Smooth muscle cell (in vitro differentiated cells): ENCODE measurements around the gene MAPT. TPM values are rescaled to one million over a fixed set of nuclear protein-coding genes. Genes with fewer than 3 reads are reported as not detected.
A peak's percentile ranks its signal among the peaks of the same experiment; 100 is the strongest.

ENCODE experiments used
- DNase-seq: peaks from one replicate; lab custom pipeline; 2025; ENCODE audit not compliant: unreplicated experiment; lab: John Stamatoyannopoulos, UW
- H2AFZ ChIP-seq: fragments of 200-600 bp; sonication (generic); 2 replicates; pipeline ENCODE4 v1.6.0; 2016; ENCODE audit warnings: antibody characterized with exemption, low read depth, mild to moderate bottlenecking
- H3F3A ChIP-seq: fragments of 200-600 bp; sonication (generic); 2 replicates; pipeline ENCODE4 v1.6.0; 2017; ENCODE audit warnings: antibody characterized with exemption, low read depth
- H3K27ac ChIP-seq: fragments of 200-600 bp; sonication (generic); 2 replicates; pipeline ENCODE4 v1.5.1; 2016; ENCODE audit warnings: low read depth, mild to moderate bottlenecking
- H3K27me3 ChIP-seq: fragments of 200-600 bp; sonication (generic); 2 replicates; pipeline ENCODE4 v1.6.1; 2016; ENCODE audit warnings: low read depth, mild to moderate bottlenecking
- H3K36me3 ChIP-seq: fragments of 200-600 bp; sonication (generic); 2 replicates; pipeline ENCODE4 v1.5.1; 2016; ENCODE audit warnings: low read depth
- H3K4me1 ChIP-seq: fragments of 200-600 bp; sonication (generic); 2 replicates; pipeline ENCODE4 v1.5.1; 2016; ENCODE audit warnings: low read depth
- H3K4me2 ChIP-seq: fragments of 200-600 bp; sonication (generic); 2 replicates; pipeline ENCODE4 v1.6.0; 2016; ENCODE audit warnings: mild to moderate bottlenecking
- H3K4me3 ChIP-seq: fragments of 200-600 bp; sonication (generic); 2 replicates; pipeline ENCODE4 v1.5.1; 2016; ENCODE audit warnings: mild to moderate bottlenecking
- H3K79me2 ChIP-seq: fragments of 200-600 bp; sonication (generic); 2 replicates; pipeline ENCODE4 v1.6.0; 2016; ENCODE audit warnings: low read depth, mild to moderate bottlenecking
- H3K9ac ChIP-seq: fragments of 200-600 bp; sonication (generic); 2 replicates; pipeline ENCODE4 v1.6.0; 2016; ENCODE audit warnings: low read depth
- H3K9me3 ChIP-seq: fragments of 200-600 bp; sonication (generic); replicated peaks from 2 replicates; pipeline ENCODE4 v1.5.1; 2016; ENCODE audit warnings: low read depth
- H4K20me1 ChIP-seq: fragments of 200-600 bp; sonication (generic); 2 replicates; pipeline ENCODE4 v1.6.0; 2016; ENCODE audit warnings: low read depth
- CTCF ChIP-seq: fragments of 200-600 bp; sonication (generic); IDR thresholded peaks from 2 replicates; pipeline ENCODE4 v1.5.1; 2017; ENCODE audit warnings: borderline replicate concordance, mild to moderate bottlenecking, antibody characterized with exemption; ENCODE audit not compliant: insufficient read depth, poor library complexity, severe bottlenecking
- WGBS: methylation state at CpG from one replicate; pipeline ENCODE4 v1.1.7; 2016; ENCODE audit warnings: low lambda C conversion rate; 5-methylcytosine and 5-hydroxymethylcytosine counted together
- polyA plus RNA-seq: library from polyadenylated mRNA; unstranded; fragments of >200 nt; fragmentation: Nextera tagmentation; extraction: Ambion mirVana; gene quantifications from 2 replicates; pipeline ENCODE4 v1.2.1, GENCODE V29; 2016
- total RNA-seq: library from RNA; depleted of rRNA; stranded (reverse); fragments of >200 nt; gene quantifications from 2 replicates; pipeline ENCODE4 v1.2.3, GENCODE V29; 2014

The MAPT gene
- total and polyA plus RNA-seq, 2 experiments from 2014 or later = 0.49 to 1.7 TPM

DNA sequence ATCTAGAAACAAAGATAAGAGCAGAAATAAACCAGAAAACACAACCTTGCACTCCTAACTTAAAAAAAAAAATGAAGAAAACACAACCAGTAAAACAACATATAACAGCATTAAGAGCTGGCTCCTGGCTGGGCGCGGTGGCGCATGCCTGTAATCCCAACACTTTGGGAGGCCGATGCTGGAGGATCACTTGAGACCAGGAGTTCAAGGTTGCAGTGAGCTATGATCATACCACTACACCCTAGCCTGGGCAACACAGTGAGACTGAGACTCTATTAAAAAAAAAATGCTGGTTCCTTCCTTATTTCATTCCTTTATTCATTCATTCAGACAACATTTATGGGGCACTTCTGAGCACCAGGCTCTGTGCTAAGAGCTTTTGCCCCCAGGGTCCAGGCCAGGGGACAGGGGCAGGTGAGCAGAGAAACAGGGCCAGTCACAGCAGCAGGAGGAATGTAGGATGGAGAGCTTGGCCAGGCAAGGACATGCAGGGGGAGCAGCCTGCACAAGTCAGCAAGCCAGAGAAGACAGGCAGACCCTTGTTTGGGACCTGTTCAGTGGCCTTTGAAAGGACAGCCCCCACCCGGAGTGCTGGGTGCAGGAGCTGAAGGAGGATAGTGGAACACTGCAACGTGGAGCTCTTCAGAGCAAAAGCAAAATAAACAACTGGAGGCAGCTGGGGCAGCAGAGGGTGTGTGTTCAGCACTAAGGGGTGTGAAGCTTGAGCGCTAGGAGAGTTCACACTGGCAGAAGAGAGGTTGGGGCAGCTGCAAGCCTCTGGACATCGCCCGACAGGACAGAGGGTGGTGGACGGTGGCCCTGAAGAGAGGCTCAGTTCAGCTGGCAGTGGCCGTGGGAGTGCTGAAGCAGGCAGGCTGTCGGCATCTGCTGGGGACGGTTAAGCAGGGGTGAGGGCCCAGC, 107.3 kb downstream of the MAPT start:
- H4K20me1 ChIP-seq = no peaks in the 10 kb centered on the region
- DNase-seq = no peak
- no peak overlapping the region for H2AFZ ChIP-seq
- no peaks in the 10 kb centered on the region for H3F3A ChIP-seq
- H3K27ac ChIP-seq = no peak overlapping the region
- H3K4me1 ChIP-seq = no peaks in the 10 kb centered on the region
- TF ChIP-seq CTCF = no peak
- no peak overlapping the region for H3K4me2 ChIP-seq
- no peak overlapping the region for H3K9ac ChIP-seq
- no peak overlapping the region for H3K4me3 ChIP-seq
- 79% methylated on average over 13 of the region's 13 CpGs for WGBS
- no peaks in the 10 kb centered on the region for H3K79me2 ChIP-seq
- no peaks in the 10 kb centered on the region for H3K9me3 ChIP-seq
- no peaks in the 10 kb centered on the region for H3K27me3 ChIP-seq
- no peaks in the 10 kb centered on the region for H3K36me3 ChIP-seq

DNA sequence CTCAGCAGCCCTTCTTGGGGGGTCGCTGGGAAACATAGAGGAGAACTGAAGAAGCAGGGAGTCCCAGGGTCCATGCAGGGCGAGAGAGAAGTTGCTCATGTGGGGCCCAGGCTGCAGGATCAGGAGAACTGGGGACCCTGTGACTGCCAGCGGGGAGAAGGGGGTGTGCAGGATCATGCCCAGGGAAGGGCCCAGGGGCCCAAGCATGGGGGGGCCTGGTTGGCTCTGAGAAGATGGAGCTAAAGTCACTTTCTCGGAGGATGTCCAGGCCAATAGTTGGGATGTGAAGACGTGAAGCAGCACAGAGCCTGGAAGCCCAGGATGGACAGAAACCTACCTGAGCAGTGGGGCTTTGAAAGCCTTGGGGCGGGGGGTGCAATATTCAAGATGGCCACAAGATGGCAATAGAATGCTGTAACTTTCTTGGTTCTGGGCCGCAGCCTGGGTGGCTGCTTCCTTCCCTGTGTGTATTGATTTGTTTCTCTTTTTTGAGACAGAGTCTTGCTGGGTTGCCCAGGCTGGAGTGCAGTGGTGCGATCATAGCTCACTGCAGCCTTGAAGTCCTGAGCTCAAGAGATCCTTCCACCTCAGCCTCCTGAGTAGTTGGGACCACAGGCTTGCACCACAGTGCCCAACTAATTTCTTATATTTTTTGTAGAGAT, 108.1 kb downstream of the MAPT start:
- Histone ChIP-seq H3K9me3 (no peaks in the 10 kb centered on the region), H3K36me3 (no peaks in the 10 kb centered on the region), H3K27me3 (no peaks in the 10 kb centered on the region), H4K20me1 (no peaks in the 10 kb centered on the region), H3K4me2 (no peak overlapping the region), H2AFZ (no peak overlapping the region), H3K4me3 (no peak overlapping the region), H3F3A (no peaks in the 10 kb centered on the region), H3K79me2 (no peaks in the 10 kb centered on the region), H3K9ac (no peak overlapping the region), H3K27ac (no peak overlapping the region), H3K4me1 (no peaks in the 10 kb centered on the region)
- peak; percentile 92 for TF ChIP-seq CTCF
- WGBS = 35% methylated on average over 7 of the region's 8 CpGs
- peak; percentile 20 for DNase-seq

DNA sequence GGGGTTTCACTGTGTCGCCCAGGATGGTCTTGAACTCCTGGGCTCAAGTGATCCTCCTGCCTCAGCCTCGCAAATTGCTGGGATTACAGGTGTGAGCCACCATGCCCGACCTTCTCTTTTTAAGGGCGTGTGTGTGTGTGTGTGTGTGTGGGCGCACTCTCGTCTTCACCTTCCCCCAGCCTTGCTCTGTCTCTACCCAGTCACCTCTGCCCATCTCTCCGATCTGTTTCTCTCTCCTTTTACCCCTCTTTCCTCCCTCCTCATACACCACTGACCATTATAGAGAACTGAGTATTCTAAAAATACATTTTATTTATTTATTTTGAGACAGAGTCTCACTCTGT, 108.6 kb downstream of the MAPT start:
- DNase-seq = no peak
- Histone ChIP-seq H4K20me1 (no peaks in the 10 kb centered on the region), H3K27ac (no peak overlapping the region), H3K4me3 (no peak overlapping the region), H3K27me3 (no peaks in the 10 kb centered on the region), H3K9ac (no peak overlapping the region), H3F3A (no peaks in the 10 kb centered on the region), H3K4me2 (no peak overlapping the region), H3K9me3 (no peaks in the 10 kb centered on the region), H3K36me3 (no peaks in the 10 kb centered on the region), H3K79me2 (no peaks in the 10 kb centered on the region), H2AFZ (no peak overlapping the region), H3K4me1 (no peaks in the 10 kb centered on the region)
- no peak for TF ChIP-seq CTCF
- WGBS = 70% methylated on average over 7 of the region's 7 CpGs
